C4-2B (cell line): ENCODE results near the gene MACROD1.

Source experiments
- CTCF ChIP-seq: fragments of 450-650 bp; conservative IDR thresholded peaks from 2 replicates; pipeline ENCODE4 v1.5.1; 2017; ENCODE audit warnings: mild to moderate bottlenecking
- ZFX ChIP-seq: fragments of 450-650 bp; IDR thresholded peaks from 2 replicates; pipeline ENCODE4 v1.6.1; 2017

- no peak for TF ChIP-seq CTCF
- no peak for TF ChIP-seq ZFX
Measured at GRCh38 chr11:64198511-64198910, 32.6 kb upstream of the MACROD1 start.
